Natural killer cell (primary cell): ENCODE data around the gene NOXRED1. TPM values are rescaled to one million over a fixed set of nuclear protein-coding genes. Genes with fewer than 3 reads are reported as not detected.

Experiments
- ATAC-seq, 3 donors: fragments of 150-1000 bp in 2 of 3; fragments of 200-7000 bp in 1 of 3; cut with Tn5 transposase; 1 replicate in 1 of 3; 2 replicates in 2 of 3; pipeline ENCODE4 v1.10.0; 2021; ENCODE audit warnings: mild to moderate bottlenecking in 2 of 3, moderate library complexity in 2 of 3
- DNase-seq, 2 donors: peaks; one replicate each; pipeline versions ENCODE4 v3.0.0 to v3.0.0-alpha.2; 2013 to 2021; ENCODE audit warnings: mixed read lengths in 1 of 2
- H3K27ac ChIP-seq: one replicate; pipeline ENCODE4 v1.5.1; 2013; ENCODE audit warnings: mild to moderate bottlenecking, low read length
- H3K27me3 ChIP-seq: one replicate; pipeline ENCODE4 v1.6.1; 2013; ENCODE audit warnings: low read length; ENCODE audit not compliant: control insufficient read depth, insufficient read depth
- H3K36me3 ChIP-seq: one replicate; pipeline ENCODE4 v1.6.1; 2013; ENCODE audit warnings: low read length; ENCODE audit not compliant: control insufficient read depth, insufficient read depth
- H3K4me1 ChIP-seq: one replicate; pipeline ENCODE4 v1.6.1; 2013; ENCODE audit warnings: low read length; ENCODE audit not compliant: control insufficient read depth, insufficient read depth
- H3K4me3 ChIP-seq: one replicate; pipeline ENCODE4 v1.5.1; 2013; ENCODE audit warnings: low read length
- H3K9me3 ChIP-seq: one replicate; pipeline ENCODE4 v1.6.1; 2013; ENCODE audit warnings: low read length; ENCODE audit not compliant: control insufficient read depth, insufficient read depth
- H3K27ac Mint-ChIP-seq, 2 donors: one replicate each; pipeline ENCODE4 v1.8.0; 2022; ENCODE audit warnings: mild to moderate bottlenecking in 2 of 2, mixed read lengths in 2 of 2, moderate library complexity in 1 of 2
- H3K27me3 Mint-ChIP-seq, 2 donors: one replicate each; pipeline ENCODE4 v1.8.0; 2022; ENCODE audit warnings: low read depth in 2 of 2, mixed read lengths in 2 of 2
- H3K36me3 Mint-ChIP-seq: one replicate; pipeline ENCODE4 v1.8.0; 2022; ENCODE audit warnings: mixed read lengths
- H3K4me1 Mint-ChIP-seq, 2 donors: one replicate each; pipeline ENCODE4 v1.8.0; 2022; ENCODE audit warnings: mixed read lengths in 2 of 2
- H3K4me3 Mint-ChIP-seq: one replicate; pipeline ENCODE4 v1.8.0; 2022; ENCODE audit warnings: mild to moderate bottlenecking, moderate library complexity, mixed read lengths
- H3K9me3 Mint-ChIP-seq, 2 donors: one replicate each; pipeline ENCODE4 v1.8.0; 2022; ENCODE audit warnings: mixed read lengths in 2 of 2
- CTCF ChIP-seq: fragments of 200-600 bp; IDR thresholded peaks from one replicate; pipeline ENCODE4 v1.8.0; 2022; ENCODE audit warnings: antibody characterized with exemption
- WGBS: methylation state at CpG from one replicate; pipeline ENCODE4 v1.1.7; 2013; ENCODE audit warnings: missing lambda C conversion rate; ENCODE audit not compliant: insufficient coverage; 5-methylcytosine and 5-hydroxymethylcytosine counted together
- intact Hi-C: fragments of 100-400 bp; cut with micrococcal nuclease; formaldehyde crosslinking; loops from one replicate; pipeline ENCODE4 v1.14.2; 2022
- total RNA-seq, 4 donors: library from RNA; stranded (reverse); fragments of 120-200 nt in 1 of 4; gene quantifications; one replicate each; pipeline versions ENCODE4 v1.2.3 to v1.2.4, GENCODE V29; 2013 to 2022

NOXRED1 gene
- total RNA-seq, 3 donors from 2014 or later (not counting 1 experiment from before 2014, with no cell fraction given): 0.25 to 0.52 (median 0.40) TPM

DNA sequence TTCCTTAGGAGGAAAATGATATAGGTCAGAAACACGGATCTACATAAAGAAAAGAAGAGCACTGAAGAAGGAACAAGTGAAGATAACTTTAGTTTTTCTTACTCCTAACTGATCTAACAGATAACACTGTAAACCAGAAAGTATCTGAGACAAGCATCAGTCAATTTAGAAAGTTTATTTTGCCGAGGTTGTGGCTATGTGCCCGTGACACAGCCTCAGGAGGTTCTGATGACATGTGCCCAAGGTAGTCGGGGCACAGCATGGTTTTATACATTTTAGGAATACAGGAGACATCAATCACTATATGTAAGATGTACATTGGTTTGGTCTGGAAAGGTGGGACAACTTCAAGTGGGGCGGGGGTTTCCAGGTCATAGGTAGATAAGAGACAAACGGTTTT, 23.1 kb downstream of the NOXRED1 start:
- WGBS: 71% methylated on average over 5 of the region's 6 CpGs
- no peak for DNase-seq
- no peak overlapping the region for H3K27ac ChIP-seq
- Mint-ChIP-seq H3K36me3 (no peaks in the 10 kb centered on the region), H3K27ac (no peak overlapping the region), H3K27me3 (no peaks in the 10 kb centered on the region), H3K4me1 (no peaks in the 10 kb centered on the region), H3K9me3 (no peaks in the 10 kb centered on the region), H3K4me3 (no peak overlapping the region)
- H3K27me3 ChIP-seq: no peaks in the 10 kb centered on the region
- TF ChIP-seq CTCF: no peak
- H3K4me3 ChIP-seq: no peak overlapping the region
- H3K36me3 ChIP-seq: no peaks in the 10 kb centered on the region
- no peaks in the 10 kb centered on the region for H3K9me3 ChIP-seq
- intact Hi-C loops: no loop called here
- no peak for ATAC-seq
- no peaks in the 10 kb centered on the region for H3K4me1 ChIP-seq

DNA sequence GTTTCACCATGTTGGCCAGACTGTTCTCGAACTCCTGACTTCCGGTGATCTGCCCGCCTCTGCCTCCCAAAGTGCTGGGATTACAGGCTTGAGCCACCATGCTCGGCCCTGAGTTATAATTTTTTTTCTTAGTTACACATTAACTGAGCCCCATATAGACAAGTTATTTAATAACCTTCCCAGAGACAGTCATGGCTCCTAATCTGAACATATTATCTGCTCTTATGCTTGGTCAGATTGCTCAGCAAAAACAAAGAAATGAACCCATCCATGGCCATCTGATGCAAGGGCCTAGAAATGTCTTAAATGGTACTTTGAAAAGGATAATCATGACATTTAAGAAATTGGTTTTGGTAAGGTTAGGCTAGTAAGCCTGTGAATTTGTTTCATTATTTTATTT, 33.1 kb downstream of the NOXRED1 start:
- Histone ChIP-seq H3K4me1 (no peaks in the 10 kb centered on the region), H3K4me3 (no peak overlapping the region), H3K36me3 (no peaks in the 10 kb centered on the region), H3K27ac (no peak overlapping the region), H3K27me3 (no peaks in the 10 kb centered on the region), H3K9me3 (no peaks in the 10 kb centered on the region)
- Mint-ChIP-seq H3K27me3 (peaks cover 0 to 6% of the 10 kb centered on the region in 2 donors), H3K9me3 (no peaks in the 10 kb centered on the region), H3K27ac (no peak overlapping the region), H3K4me3 (no peak overlapping the region), H3K36me3 (no peaks in the 10 kb centered on the region), H3K4me1 (no peaks in the 10 kb centered on the region)
- 90% methylated on average over 4 of the region's 4 CpGs for WGBS
- DNase-seq (no peak), ATAC-seq (no peak)
- no peak for TF ChIP-seq CTCF
- intact Hi-C loops: no loop called here

DNA sequence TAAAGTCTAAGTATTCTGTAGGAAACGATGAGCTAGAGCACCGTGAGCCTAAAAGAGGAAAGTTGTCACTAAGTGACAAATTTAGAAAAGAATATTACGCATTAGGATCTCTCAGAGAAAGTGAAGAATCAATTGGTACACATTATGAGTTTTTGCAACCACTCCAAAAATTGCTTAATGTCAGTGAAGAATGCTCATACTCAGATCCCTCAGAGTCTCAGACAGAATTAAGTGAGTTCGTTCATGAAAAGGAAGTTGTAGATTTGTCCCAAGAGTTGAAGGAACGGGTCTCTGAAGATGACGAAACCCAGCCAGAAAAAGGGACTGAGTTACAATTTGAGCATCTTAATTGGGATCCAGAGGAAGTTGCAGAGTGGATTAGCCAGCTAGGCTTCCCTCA, 44.6 kb downstream of the NOXRED1 start:
- Mint-ChIP-seq H3K36me3 (no peaks in the 10 kb centered on the region), H3K9me3 (no peaks in the 10 kb centered on the region), H3K4me3 (no peak overlapping the region), H3K27me3 (peaks cover 0 to 2% of the 10 kb centered on the region in 2 donors), H3K4me1 (peaks cover 19 to 28% of the 10 kb centered on the region in 2 donors), H3K27ac (no peak overlapping the region)
- Histone ChIP-seq H3K9me3 (no peaks in the 10 kb centered on the region), H3K27ac (no peak overlapping the region), H3K27me3 (no peaks in the 10 kb centered on the region), H3K4me3 (no peak overlapping the region), H3K36me3 (no peaks in the 10 kb centered on the region), H3K4me1 (peaks cover 13% of the 10 kb centered on the region)
- no peak for ATAC-seq
- intact Hi-C loops: no loop called here
- TF ChIP-seq CTCF: no peak
- no peak for DNase-seq
- 97% methylated on average over 6 of the region's 6 CpGs for WGBS

DNA sequence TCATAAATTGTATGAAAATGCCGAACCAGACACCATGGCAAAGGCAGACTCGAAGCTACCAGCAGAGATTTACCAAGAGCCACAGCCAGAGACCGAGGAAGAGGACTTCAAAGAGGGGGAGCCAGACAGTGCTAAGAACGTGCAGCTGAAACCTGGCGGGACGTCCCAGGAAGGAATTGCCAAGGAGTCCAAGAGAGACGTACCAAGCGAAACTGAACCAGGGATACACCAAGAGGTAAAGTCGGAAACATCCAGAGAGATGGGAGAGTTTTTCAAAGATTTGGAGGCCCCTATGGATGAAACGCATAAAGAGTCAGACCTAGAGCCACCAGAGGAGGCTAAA, 45.9 kb downstream of the NOXRED1 start:
- H3K27me3 Mint-ChIP-seq: peaks cover 0 to 2% of the 10 kb centered on the region in 2 donors
- peak in 1 of 3 donors; percentile 0 for ATAC-seq
- no peaks in the 10 kb centered on the region for H3K9me3 ChIP-seq
- H3K9me3 Mint-ChIP-seq: no peaks in the 10 kb centered on the region
- no peaks in the 10 kb centered on the region for H3K27me3 ChIP-seq
- peak overlapping the region; percentile 96 for H3K4me3 ChIP-seq
- no peak for DNase-seq
- H3K36me3 Mint-ChIP-seq: no peaks in the 10 kb centered on the region
- WGBS: 18% methylated on average over 10 of the region's 10 CpGs
- peaks cover 26 to 28% of the 10 kb centered on the region in 2 donors for H3K4me1 Mint-ChIP-seq
- TF ChIP-seq CTCF: no peak
- no peak overlapping the region for H3K4me3 Mint-ChIP-seq
- H3K27ac ChIP-seq: peak overlapping the region; percentile 66
- H3K4me1 ChIP-seq: peaks cover 13% of the 10 kb centered on the region
- H3K36me3 ChIP-seq: no peaks in the 10 kb centered on the region
- intact Hi-C loops: loop anchor here (1.0 to 2.0 kb wide), 3 partner anchors 57 to 279 kb away; partner anchors contain the start of genes CIPC, GSTZ1, POMT2 and VIPAS39
- H3K27ac Mint-ChIP-seq: no peak overlapping the region
